K562 (cell line): Measurements from ENCODE around the gene STON2. TPM values are rescaled to one million over a fixed set of nuclear protein-coding genes. Genes with fewer than 3 reads are reported as not detected.
A peak's percentile ranks its signal among the peaks of the same experiment; 100 is the strongest.

Experiments used
- CEBPG ChIP-seq, 3 experiments: fragments of 200-800 bp in 1 of 3; sonication (Bioruptor generic) in 1 of 3; sonication (generic) in 1 of 3; formaldehyde crosslinking in 1 of 3; IDR thresholded peaks in 2 of 3; conservative IDR thresholded peaks in 1 of 3; 2 replicates each; pipeline versions ENCODE4 v1.6.1 to v1.8.0; 2016 to 2022; ENCODE audit warnings: missing compliant biosample characterization in 2 of 3, missing genetic modification characterization in 2 of 3, mild to moderate bottlenecking in 1 of 3, missing genetic modification reagents in 1 of 3
- CREB1 ChIP-seq, 2 experiments: sonication (generic) in 1 of 2; formaldehyde crosslinking in 1 of 2; IDR thresholded peaks; 2 replicates each; pipeline versions ENCODE4 v1.6.1 to v1.8.0; 2012 to 2022; ENCODE audit warnings: inconsistent platforms in 1 of 2, mild to moderate bottlenecking in 1 of 2, missing genetic modification reagents in 1 of 2, moderate library complexity in 1 of 2
- MEF2D ChIP-seq: conservative IDR thresholded peaks from 2 replicates; pipeline ENCODE4 v1.6.1; 2016; ENCODE audit warnings: low read depth, missing genetic modification characterization, missing compliant biosample characterization
- POLR2AphosphoS5 ChIP-seq: IDR thresholded peaks from 2 replicates; pipeline ENCODE4 v1.6.1; 2011; ENCODE audit warnings: mild to moderate bottlenecking, low read depth, low read length, moderate library complexity; ENCODE audit not compliant: control insufficient read depth, insufficient read depth
- ZBTB43 ChIP-seq: sonication (generic); formaldehyde crosslinking; IDR thresholded peaks from 2 replicates; pipeline ENCODE4 v1.8.0; 2023; ENCODE audit warnings: mild to moderate bottlenecking, missing genetic modification reagents
- ZNF12 ChIP-seq: sonication (generic); formaldehyde crosslinking; IDR thresholded peaks from 2 replicates; pipeline ENCODE4 v1.4.0; 2020; ENCODE audit warnings: mild to moderate bottlenecking, missing genetic modification reagents
- ZNF583 ChIP-seq: fragments of 250-450 bp; sonication (Bioruptor Pico); IDR thresholded peaks from 2 replicates; pipeline ENCODE4 v1.4.0; 2020
- ZSCAN29 ChIP-seq: fragments of 450-650 bp; IDR thresholded peaks from 2 replicates; pipeline ENCODE4 v1.6.1; 2017
- polyA plus RNA-seq, 8 experiments: library from polyadenylated mRNA; depleted of rRNA in 4 of 8; stranded (reverse) in 5 of 8; unstranded in 3 of 8; fragments of >200 nt; fragmentation: Nextera tagmentation in 2 of 8; fragmentation: Illumina TruSeq in 1 of 8; extraction: Ambion mirVana in 2 of 8; extraction: Trizol in 1 of 8; gene quantifications; 2 replicates each; pipeline versions ENCODE4 v1.2.1 to v1.2.3, GENCODE V29; 2011 to 2014; ENCODE audit warnings: inconsistent platforms in 1 of 8, missing spikeins in 1 of 8
- total RNA-seq, 7 experiments: library from RNA; depleted of rRNA in 6 of 7; stranded (reverse); fragments of >200 nt in 6 of 7; fragmentation: Illumina TruSeq in 2 of 7; extraction: Trizol in 2 of 7; gene quantifications; 2 replicates each; pipeline versions ENCODE4 v1.2.1 to v1.2.3, GENCODE V29; 2011 to 2021; ENCODE audit warnings: low replicate concordance in 1 of 7
- TF ChIP-seq, protein P1 (sequence below): fragments of 450-650 bp; IDR thresholded peaks from 2 replicates; pipeline ENCODE4 v1.6.1; 2016; ENCODE audit warnings: mild to moderate bottlenecking, moderate library complexity
- TF ChIP-seq, protein P2 (sequence below), 3 experiments: IDR thresholded peaks in 2 of 3; conservative IDR thresholded peaks in 1 of 3; 2 replicates each; pipeline ENCODE4 v1.5.1; 2011 to 2012; ENCODE audit warnings: low read length in 3 of 3, mild to moderate bottlenecking in 3 of 3, control low read depth in 2 of 3, improper control_type of control experiment in 1 of 3, inconsistent platforms in 1 of 3, low read depth in 1 of 3, mixed read lengths in 1 of 3, moderate library complexity in 1 of 3; ENCODE audit not compliant: insufficient read depth in 2 of 3
- TF ChIP-seq, protein P3 (sequence below): fragments of 450-650 bp; formaldehyde crosslinking; IDR thresholded peaks from 2 replicates; pipeline ENCODE4 v1.4.0; 2020; ENCODE audit warnings: mild to moderate bottlenecking, mixed read lengths

The STON2 gene
- total and polyA plus RNA-seq, 9 of the 15 experiments (the other 6 are each of a cell fraction or from before 2014, with no cell fraction given), result 7.8 to 99.3 (median 53.5) TPM

DNA sequence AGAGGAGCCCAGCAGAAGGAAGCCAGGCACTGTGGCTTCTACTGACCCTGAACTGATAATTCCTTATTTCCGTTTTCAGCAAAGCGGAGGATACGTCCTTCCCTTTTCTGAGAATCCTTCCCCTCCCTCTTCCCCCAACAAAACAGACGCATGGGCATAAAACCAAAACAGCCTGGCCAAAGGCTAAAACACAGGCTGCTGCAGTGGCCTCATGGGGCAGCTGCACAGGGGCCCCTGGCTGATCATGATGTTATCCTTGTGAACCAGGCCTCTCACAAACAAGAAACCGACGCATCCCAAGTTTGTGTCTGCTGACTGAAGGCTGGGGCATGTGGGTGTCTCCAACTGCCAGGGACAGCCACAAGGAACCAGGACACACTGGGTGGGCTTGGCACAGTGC is 23.4 kb upstream of the STON2 start (continued):
- TF ChIP-seq, protein P1, sequence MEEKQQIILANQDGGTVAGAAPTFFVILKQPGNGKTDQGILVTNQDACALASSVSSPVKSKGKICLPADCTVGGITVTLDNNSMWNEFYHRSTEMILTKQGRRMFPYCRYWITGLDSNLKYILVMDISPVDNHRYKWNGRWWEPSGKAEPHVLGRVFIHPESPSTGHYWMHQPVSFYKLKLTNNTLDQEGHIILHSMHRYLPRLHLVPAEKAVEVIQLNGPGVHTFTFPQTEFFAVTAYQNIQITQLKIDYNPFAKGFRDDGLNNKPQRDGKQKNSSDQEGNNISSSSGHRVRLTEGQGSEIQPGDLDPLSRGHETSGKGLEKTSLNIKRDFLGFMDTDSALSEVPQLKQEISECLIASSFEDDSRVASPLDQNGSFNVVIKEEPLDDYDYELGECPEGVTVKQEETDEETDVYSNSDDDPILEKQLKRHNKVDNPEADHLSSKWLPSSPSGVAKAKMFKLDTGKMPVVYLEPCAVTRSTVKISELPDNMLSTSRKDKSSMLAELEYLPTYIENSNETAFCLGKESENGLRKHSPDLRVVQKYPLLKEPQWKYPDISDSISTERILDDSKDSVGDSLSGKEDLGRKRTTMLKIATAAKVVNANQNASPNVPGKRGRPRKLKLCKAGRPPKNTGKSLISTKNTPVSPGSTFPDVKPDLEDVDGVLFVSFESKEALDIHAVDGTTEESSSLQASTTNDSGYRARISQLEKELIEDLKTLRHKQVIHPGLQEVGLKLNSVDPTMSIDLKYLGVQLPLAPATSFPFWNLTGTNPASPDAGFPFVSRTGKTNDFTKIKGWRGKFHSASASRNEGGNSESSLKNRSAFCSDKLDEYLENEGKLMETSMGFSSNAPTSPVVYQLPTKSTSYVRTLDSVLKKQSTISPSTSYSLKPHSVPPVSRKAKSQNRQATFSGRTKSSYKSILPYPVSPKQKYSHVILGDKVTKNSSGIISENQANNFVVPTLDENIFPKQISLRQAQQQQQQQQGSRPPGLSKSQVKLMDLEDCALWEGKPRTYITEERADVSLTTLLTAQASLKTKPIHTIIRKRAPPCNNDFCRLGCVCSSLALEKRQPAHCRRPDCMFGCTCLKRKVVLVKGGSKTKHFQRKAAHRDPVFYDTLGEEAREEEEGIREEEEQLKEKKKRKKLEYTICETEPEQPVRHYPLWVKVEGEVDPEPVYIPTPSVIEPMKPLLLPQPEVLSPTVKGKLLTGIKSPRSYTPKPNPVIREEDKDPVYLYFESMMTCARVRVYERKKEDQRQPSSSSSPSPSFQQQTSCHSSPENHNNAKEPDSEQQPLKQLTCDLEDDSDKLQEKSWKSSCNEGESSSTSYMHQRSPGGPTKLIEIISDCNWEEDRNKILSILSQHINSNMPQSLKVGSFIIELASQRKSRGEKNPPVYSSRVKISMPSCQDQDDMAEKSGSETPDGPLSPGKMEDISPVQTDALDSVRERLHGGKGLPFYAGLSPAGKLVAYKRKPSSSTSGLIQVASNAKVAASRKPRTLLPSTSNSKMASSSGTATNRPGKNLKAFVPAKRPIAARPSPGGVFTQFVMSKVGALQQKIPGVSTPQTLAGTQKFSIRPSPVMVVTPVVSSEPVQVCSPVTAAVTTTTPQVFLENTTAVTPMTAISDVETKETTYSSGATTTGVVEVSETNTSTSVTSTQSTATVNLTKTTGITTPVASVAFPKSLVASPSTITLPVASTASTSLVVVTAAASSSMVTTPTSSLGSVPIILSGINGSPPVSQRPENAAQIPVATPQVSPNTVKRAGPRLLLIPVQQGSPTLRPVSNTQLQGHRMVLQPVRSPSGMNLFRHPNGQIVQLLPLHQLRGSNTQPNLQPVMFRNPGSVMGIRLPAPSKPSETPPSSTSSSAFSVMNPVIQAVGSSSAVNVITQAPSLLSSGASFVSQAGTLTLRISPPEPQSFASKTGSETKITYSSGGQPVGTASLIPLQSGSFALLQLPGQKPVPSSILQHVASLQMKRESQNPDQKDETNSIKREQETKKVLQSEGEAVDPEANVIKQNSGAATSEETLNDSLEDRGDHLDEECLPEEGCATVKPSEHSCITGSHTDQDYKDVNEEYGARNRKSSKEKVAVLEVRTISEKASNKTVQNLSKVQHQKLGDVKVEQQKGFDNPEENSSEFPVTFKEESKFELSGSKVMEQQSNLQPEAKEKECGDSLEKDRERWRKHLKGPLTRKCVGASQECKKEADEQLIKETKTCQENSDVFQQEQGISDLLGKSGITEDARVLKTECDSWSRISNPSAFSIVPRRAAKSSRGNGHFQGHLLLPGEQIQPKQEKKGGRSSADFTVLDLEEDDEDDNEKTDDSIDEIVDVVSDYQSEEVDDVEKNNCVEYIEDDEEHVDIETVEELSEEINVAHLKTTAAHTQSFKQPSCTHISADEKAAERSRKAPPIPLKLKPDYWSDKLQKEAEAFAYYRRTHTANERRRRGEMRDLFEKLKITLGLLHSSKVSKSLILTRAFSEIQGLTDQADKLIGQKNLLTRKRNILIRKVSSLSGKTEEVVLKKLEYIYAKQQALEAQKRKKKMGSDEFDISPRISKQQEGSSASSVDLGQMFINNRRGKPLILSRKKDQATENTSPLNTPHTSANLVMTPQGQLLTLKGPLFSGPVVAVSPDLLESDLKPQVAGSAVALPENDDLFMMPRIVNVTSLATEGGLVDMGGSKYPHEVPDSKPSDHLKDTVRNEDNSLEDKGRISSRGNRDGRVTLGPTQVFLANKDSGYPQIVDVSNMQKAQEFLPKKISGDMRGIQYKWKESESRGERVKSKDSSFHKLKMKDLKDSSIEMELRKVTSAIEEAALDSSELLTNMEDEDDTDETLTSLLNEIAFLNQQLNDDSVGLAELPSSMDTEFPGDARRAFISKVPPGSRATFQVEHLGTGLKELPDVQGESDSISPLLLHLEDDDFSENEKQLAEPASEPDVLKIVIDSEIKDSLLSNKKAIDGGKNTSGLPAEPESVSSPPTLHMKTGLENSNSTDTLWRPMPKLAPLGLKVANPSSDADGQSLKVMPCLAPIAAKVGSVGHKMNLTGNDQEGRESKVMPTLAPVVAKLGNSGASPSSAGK, result peak; percentile 65
- no peak for TF ChIP-seq MEF2D (tag)
- TF ChIP-seq, protein P2, sequence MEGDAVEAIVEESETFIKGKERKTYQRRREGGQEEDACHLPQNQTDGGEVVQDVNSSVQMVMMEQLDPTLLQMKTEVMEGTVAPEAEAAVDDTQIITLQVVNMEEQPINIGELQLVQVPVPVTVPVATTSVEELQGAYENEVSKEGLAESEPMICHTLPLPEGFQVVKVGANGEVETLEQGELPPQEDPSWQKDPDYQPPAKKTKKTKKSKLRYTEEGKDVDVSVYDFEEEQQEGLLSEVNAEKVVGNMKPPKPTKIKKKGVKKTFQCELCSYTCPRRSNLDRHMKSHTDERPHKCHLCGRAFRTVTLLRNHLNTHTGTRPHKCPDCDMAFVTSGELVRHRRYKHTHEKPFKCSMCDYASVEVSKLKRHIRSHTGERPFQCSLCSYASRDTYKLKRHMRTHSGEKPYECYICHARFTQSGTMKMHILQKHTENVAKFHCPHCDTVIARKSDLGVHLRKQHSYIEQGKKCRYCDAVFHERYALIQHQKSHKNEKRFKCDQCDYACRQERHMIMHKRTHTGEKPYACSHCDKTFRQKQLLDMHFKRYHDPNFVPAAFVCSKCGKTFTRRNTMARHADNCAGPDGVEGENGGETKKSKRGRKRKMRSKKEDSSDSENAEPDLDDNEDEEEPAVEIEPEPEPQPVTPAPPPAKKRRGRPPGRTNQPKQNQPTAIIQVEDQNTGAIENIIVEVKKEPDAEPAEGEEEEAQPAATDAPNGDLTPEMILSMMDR (IDR thresholded peaks at IDR 0.05 in 2 of 3, conservative IDR thresholded peaks at IDR 0.05 in 1 of 3; ENCODE audit: insufficient read depth in 2 of 3, low read depth in 1 of 3, low read length in 3 of 3), result no peak
- peak; percentile 24; the same call in 1 of the 2 replicates for TF ChIP-seq CREB1 (IDR thresholded peaks at IDR 0.05)
- no peak for TF ChIP-seq CREB1 (CRISPR knock-in tag; IDR thresholded peaks at IDR 0.05)
- TF ChIP-seq POLR2AphosphoS5, result peak; percentile 56; the same call in 1 of the 2 replicates
- no peak for TF ChIP-seq CEBPG (CRISPR knock-in tag; IDR thresholded peaks at IDR 0.05)
- TF ChIP-seq CEBPG (tag; conservative IDR thresholded peaks at IDR 0.05 in 1 of 2, IDR thresholded peaks at IDR 0.05 in 1 of 2), result no peak
- TF ChIP-seq, protein P3, sequence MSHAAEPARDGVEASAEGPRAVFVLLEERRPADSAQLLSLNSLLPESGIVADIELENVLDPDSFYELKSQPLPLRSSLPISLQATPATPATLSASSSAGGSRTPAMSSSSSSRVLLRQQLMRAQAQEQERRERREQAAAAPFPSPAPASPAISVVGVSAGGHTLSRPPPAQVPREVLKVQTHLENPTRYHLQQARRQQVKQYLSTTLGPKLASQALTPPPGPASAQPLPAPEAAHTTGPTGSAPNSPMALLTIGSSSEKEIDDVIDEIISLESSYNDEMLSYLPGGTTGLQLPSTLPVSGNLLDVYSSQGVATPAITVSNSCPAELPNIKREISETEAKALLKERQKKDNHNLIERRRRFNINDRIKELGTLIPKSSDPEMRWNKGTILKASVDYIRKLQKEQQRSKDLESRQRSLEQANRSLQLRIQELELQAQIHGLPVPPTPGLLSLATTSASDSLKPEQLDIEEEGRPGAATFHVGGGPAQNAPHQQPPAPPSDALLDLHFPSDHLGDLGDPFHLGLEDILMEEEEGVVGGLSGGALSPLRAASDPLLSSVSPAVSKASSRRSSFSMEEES, result no peak
- TF ChIP-seq ZNF583, result no peak
- no peak for TF ChIP-seq ZBTB43 (CRISPR knock-in tag)
- TF ChIP-seq ZNF12 (CRISPR knock-in tag), result no peak
- no peak for TF ChIP-seq ZSCAN29
